Stimulated activated CD4-positive, alpha-beta T cell treated with anti-CD3 and anti-CD28 coated beads, Interleukin-12 subunit alpha, Interleukin-12 subunit beta, amount 100 ng/mL, for 48 hours (primary cell): Measurements from ENCODE around the gene EFCC1.

Source experiments
- DNase-seq, 3 donors: peaks; one replicate each; pipeline ENCODE4 v3.0.0-alpha.2; 2020; ENCODE audit warnings: low read depth in 2 of 3, low spot score in 1 of 3

The EFCC1 gene

DNA sequence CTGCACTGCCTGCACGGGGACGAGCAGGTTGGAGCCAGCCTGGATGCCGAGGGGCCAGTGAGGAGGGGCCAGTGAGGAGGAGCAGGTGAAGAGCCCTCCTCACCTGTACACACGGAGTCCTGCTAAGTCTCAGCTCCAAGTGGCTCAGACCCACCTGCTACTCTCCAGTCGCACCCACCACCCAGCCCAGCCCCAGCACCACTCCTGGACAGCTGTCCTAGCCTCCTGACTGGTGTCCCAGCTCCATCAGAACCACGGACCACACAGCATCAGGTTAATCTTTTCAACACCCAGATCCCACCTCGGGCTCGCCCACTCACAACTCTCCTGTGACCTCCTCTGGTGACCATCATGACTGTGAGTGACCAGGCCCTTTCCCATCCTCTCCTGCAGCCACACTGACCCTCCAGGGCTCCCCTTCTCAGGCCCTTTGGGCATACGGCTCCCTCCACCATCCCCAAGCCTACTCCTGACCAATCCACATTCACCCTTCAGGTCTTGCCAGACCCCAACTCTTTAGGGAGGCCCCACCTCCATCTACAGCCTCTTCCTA is 13.8 kb downstream of the EFCC1 start:
- DNase-seq: no peak

DNA sequence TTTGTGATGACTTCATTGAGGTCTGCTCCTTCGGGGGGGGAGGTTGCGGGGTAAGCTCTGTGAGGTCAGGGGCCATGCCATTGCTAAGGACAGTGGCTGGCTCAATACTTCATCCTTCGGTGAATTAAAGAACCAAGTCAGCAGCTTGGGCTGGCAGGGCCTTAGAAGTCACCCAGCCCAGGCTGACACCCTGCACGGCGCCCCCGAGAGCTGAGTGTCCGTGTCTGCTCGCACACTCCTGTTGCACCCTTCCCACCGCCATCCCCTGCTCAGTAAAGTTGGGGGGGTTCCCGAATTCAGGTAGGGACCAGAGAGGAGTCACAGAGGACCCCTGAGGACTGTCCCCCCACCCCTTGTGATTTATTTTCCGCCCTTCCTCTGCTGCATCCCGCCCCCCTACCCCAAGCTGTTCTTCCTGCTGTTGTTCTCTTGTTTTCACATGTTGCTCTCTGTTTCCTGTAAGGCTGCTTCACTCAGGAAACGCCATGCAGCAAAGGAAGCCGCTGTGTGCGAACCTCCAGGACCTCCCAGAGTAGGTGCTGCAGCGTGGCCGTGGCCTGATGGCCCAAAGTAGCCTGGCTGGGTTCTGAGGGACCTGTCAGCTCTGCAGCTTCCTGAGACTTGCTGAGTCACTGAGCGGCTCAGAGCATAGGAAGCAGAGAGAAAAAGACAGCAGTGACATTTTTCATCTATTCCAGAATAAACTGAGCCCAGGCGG is 14.4 kb downstream of the EFCC1 start:
- DNase-seq: no peak

DNA sequence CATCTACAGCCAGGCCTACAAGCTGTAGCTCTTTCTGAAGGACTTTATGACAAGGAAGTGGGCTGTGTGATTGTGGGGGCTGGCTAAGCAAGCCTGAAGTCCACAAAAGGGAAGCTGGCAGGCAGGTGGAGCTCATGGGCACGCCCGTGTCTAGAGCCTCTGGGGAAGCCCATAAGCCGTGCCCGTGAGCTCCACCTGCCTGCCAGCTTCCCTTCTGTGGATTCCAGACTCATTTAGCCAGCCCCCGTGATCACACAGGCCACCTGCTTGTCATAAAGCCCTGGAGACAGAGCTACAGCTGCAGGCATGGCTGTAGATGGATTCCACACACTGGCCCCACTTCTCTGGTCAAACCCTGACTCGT is 15.2 kb downstream of the EFCC1 start:
- DNase-seq: peak in 2 of 3 donors; percentile 32 to 45

DNA sequence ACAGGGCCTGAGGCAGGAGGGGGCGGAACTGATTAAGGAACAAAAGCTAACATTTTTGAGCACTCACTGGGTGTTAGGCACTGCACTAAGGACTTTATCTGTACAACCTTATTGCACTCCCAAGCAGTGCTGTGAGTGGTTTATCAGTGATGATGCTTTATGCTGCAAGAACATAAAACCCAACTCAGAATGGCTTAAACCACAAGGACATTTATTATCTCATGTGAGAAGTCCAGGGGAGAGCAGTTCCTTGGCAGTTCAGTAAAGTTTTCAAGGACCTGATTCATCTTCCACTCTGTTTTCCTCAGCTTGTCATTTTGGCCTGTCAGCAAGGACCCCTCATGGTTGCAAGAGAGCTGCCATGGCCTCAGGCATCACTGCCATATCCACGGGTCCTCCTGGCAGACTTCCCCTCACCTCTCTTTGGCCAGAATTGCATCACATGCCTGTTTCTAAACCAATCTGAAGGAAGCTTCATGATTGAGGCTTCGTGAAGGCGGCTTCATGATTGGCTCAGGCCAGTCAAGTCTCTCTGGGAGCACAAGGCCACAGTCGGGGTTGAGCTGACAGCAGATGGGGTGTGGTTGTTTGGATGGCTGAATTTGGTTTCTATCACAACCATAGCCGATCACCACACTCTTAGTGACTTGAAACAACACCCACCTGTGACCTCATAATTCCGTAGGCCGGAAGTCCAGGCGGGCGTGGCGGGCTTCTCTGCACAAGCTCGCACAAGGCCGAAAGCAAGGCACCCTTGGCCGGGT is 15.8 kb downstream of the EFCC1 start:
- DNase-seq: no peak

DNA sequence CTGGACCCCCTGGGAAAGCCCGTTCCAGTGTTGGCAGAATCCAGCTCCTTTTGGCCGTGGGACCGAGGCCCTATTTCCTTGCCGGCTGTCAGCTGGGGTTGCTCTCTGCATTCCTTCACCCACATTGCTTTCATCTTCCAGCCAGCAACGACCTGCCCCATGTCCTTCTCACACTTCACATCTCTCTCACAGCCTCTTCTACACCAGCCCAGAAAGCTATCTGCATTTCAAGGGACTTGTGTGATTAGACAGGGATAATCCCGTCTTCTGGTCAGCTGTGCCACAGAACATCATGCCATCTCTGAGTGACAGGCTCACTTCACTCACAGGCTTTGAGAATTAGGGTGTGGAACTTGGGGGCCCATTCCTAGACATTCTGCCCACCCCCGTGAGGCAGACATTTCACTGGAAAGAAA is 16.4 kb downstream of the EFCC1 start:
- no peak for DNase-seq

DNA sequence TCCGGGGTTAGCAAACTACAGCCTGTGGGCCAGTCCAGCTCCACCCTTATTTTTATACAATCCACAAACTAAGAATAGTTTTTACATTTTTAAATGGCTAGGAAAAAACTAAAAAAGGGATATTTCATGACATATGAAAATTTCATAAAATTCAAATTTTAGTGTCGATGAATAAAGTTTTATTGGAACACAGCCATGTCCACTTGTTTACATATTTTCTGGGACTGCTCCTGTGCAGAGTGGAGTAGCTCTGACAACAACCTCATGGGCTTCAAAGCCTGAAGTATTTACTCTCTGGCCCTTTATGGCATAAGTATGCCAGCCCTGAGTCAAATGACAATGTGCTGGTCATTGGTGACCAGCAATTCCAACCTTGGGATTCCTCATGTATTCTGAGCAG is 17.2 kb downstream of the EFCC1 start:
- DNase-seq: no peak

DNA sequence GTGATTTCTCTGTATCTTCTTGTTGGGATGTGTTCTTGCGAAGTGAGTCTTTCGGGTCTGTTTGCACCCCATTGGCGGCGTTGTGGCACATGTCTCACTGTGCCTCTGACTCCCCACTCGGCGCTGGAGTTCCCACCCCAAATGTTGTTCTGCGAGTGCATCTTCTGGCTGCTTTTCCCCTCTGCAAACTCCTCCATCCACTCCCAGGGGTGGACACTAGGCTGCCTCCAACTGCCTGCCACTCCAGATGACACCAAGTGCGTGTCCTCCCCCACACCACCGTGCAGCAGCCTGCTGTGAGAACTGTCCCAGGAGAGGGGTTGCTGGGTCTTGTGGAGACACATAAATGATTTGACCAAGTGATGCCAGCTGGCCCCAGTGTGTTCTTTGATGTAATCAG is 17.6 kb downstream of the EFCC1 start:
- no peak for DNase-seq

DNA sequence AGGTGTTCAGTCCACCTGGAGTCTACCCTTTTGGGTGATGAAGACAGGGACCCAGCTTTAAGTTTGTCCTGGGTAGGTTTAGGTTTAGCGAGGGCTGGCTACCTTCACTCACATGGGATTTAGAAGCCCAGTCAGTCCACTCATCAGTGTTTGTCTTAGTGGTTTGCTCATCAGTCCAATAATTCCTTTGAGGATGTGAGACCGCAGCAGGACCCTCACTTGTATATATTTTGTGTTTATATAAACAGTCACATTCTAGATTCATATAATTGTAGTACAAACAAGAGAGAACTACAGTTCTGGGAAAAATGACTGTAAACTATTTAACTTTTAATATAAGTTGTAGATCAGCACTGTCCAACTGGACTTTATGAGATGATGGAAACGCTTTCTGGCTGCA is 18.2 kb downstream of the EFCC1 start:
- no peak for DNase-seq

DNA sequence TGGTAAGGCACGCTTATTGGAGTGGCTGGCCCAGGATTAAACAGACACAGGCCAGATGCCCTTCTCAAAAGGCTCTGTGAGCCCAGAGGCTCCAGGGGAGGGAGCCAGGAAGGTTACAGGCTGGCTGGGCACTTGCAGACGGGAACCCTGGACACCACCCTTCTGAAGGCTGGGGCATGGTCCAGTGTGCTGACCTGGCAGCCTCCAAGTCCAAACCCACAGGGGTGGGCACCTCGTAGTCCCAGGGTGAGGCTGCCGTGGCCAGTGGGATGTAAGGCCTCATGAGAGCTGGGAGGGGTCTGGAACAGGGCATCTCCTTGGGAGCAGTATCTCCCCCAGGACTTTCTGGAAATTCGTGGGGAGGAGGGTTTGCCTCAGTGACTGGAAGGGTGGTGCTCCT is 19.6 kb downstream of the EFCC1 start:
- DNase-seq: no peak

DNA sequence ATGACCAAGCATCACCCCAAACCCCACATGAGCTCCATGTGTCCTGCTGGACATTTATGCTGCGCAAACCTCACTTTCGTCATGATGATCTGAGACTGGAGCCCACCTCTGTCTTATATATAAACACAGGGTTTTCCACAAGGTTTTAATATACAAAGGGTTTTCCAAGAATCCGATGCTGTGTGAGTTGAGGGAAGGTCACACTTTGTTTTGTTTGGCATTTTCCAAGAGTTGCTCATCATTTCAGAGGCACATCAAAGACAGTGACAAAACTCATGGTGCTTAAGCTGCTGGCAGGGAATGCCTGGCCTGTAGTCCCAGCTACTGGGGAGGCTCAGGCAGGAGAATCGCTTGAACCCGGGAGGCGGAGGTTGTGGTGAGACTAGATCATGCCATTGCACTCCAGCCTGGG is 20.0 kb downstream of the EFCC1 start:
- no peak for DNase-seq

DNA sequence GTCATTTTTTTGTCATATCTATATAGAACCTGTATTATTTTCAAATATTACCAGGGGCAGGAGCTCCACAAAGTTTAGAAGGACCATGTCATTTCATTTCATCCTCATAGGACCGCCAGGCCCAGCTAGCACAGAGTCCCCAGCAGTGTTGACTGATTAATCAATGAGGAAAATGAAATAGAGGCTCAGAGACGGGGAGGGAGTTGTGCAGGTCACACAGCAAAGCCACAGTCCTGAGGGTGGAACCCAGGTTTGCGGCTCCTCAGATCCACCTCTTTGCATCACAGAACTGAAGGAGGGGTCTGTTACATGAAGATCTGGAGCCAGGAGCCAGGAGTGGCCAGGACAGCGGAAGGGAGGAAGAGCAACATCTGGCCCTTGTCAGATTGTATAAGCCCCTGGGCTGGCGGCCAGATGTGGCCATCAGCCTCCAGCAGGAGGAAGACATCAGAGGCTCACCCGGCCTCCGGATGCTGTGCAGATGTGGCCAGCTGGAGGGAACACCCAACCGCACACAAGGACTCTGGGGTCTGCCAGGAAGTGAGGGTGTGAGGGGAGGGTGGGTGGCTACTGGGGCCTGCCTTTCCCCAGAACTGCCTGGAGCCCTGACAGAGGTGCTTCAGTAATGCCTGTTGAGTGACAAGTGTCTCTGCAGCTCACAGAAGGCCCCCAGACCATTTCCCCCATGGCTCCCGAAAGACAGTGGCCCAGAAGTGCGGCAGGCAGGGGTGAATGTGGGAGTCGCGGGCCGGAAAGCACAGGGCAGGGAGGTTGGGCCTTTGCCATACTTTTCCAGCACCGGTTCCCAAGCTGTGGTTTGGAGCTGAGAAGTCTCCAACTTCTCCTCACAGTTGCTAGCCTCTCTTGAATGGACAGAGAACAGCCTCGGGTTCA is 21.3 kb downstream of the EFCC1 start:
- no peak for DNase-seq

DNA sequence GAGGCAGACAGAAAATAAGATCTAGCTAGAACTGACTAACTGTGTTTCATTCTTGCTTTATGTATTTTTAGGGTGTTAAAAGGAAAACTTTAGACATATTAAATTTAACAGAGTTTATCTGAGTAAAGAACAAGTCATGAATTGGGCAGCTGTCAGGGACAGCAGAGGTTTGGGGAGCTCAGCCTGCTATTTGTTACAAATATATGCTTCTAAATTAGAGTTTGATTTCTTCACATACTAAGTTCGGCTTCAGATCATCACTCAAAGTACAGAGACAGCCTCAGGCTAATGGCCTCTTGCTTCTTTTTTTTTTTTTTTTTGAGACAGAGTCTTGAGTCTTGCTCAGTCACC is 21.9 kb downstream of the EFCC1 start:
- DNase-seq: no peak

DNA sequence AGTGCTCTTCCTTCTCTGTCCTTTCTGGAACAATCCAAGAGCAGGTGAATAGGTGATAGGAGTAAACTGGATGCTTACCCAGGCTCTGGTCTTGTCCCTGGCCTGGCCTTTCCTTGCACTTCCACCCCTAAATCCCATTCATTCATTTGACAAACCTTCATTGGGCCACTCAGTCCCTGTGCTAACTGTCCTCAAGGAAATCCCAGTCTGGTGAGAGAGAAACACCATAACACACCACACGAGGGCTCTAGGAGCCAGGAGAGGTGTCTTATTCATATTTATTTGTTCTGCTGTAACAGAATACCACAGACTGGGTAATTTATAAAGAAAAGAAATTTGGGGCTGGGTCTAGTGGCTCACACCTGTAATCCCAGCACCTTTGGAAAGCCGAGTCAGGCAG is 22.8 kb downstream of the EFCC1 start:
- no peak for DNase-seq

DNA sequence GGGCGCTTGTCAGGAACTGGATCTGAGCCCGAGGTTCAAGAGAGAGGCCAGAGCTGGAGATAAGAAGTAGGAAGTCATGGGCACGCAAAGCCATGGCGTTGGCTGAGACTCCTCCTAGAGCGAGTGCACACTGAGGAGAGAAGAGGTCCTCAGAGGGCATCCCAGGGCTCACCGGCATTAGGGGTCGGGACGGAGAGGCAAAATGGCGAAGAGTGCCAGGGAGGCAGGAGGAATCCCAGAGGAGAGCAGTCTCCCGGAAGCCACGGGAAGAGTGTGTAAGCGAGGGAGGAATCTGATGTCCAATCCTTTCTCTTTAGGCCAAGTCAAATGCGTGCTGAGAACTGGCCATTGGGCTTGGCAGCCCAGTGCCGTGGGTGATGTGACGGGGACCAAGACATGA is 24.0 kb downstream of the EFCC1 start:
- DNase-seq: no peak

DNA sequence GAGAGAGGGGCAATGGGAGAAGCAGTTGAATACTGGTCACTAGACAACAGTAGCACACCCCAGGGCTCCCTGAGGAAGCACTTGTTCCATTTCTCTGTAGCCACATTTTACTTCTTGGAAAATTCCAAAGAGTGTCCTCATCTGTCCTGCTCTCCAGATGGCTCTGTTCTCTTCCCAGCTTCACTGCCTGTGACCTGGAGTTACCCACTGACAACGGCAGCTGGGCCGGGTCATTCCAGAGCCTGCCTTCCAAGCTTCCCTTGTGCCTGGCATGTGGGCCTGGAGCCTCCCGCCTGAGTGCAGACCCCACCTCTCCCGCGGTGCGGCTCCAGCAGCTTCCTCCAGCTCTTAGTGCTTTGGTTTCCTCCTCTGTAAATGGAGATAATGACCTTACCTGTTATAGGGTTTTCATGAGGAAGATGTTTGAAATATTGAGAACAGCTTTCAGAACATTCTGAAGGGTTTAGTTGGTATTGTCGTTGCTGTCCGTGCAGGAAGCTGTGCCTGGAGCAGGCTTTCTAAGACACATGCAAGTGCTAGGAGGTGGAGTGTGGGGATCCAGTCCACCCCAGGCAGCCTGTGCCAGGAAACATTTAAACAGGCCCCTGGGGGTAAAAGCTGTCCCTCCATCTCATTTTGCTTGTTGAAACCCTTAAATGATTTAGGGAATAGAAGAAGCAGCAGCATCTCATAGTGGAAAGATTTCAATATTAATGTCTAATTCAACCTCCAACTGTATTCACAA is 24.8 kb downstream of the EFCC1 start:
- no peak for DNase-seq

DNA sequence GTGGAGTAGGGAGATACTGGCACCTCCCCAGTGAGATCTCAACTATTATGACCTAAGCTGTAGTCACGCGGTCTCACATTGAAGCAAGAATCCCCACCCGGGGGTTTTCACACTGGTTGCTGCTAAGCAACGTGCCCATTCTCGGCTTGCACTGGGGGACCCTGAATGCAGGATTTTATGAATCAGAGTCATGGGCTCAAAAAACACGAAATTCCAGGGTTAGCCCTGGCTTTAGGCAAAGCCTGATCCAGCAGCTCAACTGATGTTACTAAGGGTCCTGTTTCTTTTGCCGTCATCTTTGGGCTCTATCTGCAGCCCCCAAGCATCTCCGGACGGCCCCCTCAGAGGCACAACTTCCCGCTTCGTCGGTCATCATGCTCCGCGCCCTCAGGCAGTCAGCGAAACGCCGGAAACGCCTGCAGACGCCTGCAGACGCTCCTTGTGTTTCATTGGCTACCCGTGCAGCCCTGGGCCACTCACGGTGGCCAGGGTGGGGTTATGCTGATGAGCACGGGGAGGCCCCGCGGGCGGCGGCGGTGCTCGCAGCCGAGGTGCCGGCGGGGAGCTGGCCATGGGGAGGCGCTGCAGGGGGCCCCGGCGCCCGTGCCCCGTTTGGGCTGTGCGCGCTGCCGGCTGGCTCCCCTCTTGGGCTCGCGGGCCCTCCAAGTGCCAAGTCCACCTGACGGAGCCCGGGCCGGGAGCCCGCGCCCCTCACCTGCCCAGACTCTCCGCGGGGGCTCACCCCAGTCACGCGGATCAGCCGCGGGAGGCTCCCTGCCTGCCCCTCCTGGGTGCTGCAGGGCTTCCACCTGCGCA is 25.8 kb downstream of the EFCC1 start:
- DNase-seq: peak; percentile 82 to 88 (median 84)

DNA sequence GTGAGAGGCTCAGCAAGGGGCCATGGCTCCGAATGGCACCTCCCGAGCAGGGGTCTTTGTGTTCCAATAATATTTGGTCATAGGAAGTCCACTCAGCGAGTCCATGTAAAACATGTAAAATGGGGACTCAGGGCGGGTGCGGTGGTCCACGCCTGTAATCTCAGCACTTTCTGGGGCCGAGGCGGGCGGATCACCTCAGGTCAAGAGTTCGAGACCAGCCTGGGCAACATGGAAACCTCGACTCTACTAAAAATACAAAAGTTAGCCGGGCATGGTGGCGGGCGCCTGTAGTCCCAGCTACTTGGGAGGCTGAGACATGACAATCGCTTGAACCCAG is 26.4 kb downstream of the EFCC1 start:
- DNase-seq: no peak

DNA sequence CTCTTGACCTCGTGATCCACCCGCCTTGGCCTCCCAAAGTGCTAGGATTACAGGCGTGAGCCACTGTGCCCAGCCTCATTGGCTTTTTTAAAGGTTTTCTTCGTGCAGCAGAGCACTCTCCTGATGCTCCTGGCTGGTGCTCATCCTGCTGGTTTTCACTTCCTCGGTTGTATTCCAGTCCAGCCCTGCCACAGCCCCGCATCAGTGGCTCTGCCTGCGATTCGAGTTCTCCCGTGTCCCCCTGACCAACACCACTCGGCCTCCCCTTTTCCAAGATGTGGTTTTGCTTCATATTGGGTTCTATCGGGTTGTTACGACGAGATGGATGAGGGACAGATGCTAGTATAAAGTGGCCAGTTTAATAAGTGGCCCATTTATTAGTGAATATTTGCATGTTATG is 27.8 kb downstream of the EFCC1 start:
- no peak for DNase-seq

DNA sequence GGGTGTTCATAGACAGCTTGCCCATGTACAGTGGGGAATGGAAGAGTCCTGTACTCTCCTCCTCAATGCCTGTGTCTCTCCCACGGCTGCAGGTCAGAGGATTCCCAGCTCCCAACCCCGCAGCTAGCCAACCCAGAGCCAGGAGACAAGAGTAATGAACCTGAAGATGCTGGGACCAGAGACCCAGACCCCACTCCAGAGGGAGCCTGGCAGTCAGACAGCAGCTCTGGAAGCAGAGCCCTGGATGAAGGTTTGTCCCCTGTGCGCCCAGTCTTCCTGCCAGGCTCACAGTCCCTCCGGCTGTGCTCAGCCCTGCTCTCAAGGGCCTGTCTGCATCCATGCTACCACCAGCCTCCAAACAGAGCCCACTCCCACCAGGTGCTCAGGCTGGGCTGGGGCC is 29.5 kb downstream of the EFCC1 start:
- DNase-seq: no peak

DNA sequence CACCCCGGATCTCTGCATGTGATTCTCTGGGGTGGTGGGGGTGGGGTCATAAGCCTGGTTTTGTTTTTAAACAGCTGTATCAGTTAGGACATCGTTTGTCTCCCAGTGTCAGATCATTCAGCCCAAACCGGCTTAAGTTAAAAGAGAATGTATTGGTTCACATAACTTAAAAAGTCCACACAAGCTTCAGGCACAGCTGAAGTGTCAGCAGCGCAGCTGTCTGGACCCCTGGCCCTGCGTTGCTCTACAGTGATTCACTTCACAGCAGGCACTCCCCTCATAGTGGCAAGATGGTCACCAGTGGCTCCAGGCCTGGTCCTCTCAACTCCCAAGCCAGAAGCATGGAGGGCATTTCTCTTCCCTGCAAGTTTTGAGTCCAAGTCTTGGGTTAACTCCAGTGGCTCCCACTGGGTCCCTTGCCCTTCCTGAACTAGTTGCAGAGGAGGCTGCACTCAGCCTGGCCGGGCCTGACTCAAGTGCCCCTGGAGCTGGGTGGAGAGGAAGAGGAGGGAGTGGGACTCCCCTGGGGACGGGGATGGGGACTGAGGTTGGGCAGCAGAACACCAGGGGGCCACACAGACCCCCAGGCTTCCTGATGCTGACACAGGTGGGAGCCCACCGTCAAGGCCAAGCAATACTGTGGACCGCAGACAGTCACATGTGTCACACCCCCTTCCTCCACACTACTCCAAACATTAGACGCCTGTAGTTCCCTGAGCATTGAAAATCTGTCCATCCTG is 30.5 kb downstream of the EFCC1 start:
- no peak for DNase-seq
